Common myeloid progenitor, CD34-positive (primary cell): Measurements from ENCODE around the gene CSH2.
A peak's percentile ranks its signal among the peaks of the same experiment; 100 is the strongest.
"Not testable (repeated sequence)": the region's sequence is repeated elsewhere in the genome, so short reads cannot be mapped to it uniquely, and the experiment has no call there.

ENCODE experiments used
- CTCF ChIA-PET: fragments of 350-600 bp; sonication (Branson Sonifier 250); formaldehyde crosslinking; loops from one replicate; lab custom pipeline; 2021; ENCODE audit warnings: antibody characterized with exemption; lab: Charles Lee
- POLR2A ChIA-PET: fragments of 350-600 bp; sonication (Branson Sonifier 250); formaldehyde crosslinking; loops from one replicate; lab custom pipeline; 2021; ENCODE audit warnings: antibody characterized with exemption; lab: Charles Lee
- DNase-seq, 3 donors: peaks; one replicate each; pipeline versions ENCODE4 v3.0.0 to v3.0.0-alpha.2; 2013
- H3K27ac ChIP-seq, 2 experiments: 1 replicate in 1 of 2; 2 replicates in 1 of 2; pipeline ENCODE4 v1.7.0; 2013; ENCODE audit warnings: inconsistent platforms in 2 of 2, low read length in 2 of 2, mild to moderate bottlenecking in 2 of 2, low read depth in 1 of 2, moderate library complexity in 1 of 2; ENCODE audit not compliant: severe bottlenecking in 2 of 2, insufficient read depth in 1 of 2, poor library complexity in 1 of 2
- H3K27me3 ChIP-seq, 5 experiments: replicated peaks in 2 of 5; 1 replicate in 3 of 5; 2 replicates in 2 of 5; pipeline versions ENCODE4 v1.6.1 to v1.7.0; 2013; ENCODE audit warnings: low read length in 4 of 5, mild to moderate bottlenecking in 2 of 5, moderate library complexity in 2 of 5, inconsistent platforms in 1 of 5; ENCODE audit not compliant: insufficient read depth in 5 of 5, control insufficient read depth in 4 of 5
- H3K36me3 ChIP-seq, 4 experiments: 1 replicate in 2 of 4; 2 replicates in 2 of 4; pipeline versions ENCODE4 v1.6.1 to v1.7.0; 2013; ENCODE audit warnings: low read length in 3 of 4, control low read depth in 1 of 4, mild to moderate bottlenecking in 1 of 4; ENCODE audit not compliant: control insufficient read depth in 4 of 4, insufficient read depth in 4 of 4
- H3K4me1 ChIP-seq, 4 experiments: 1 replicate in 3 of 4; 2 replicates in 1 of 4; pipeline versions ENCODE4 v1.6.1 to v1.7.1; 2013; ENCODE audit warnings: low read length in 3 of 4, mild to moderate bottlenecking in 3 of 4, control low read depth in 1 of 4, inconsistent platforms in 1 of 4, moderate library complexity in 1 of 4; ENCODE audit not compliant: control insufficient read depth in 4 of 4, insufficient read depth in 4 of 4; ENCODE audit errors: control extremely low read depth in 1 of 4
- H3K4me3 ChIP-seq, 7 experiments: 1 replicate in 4 of 7; 2 replicates in 3 of 7; pipeline versions ENCODE4 v1.5.1 to v1.7.0; 2013; ENCODE audit warnings: mild to moderate bottlenecking in 7 of 7, low read length in 6 of 7, moderate library complexity in 6 of 7, inconsistent platforms in 2 of 7, low read depth in 2 of 7, control low read depth in 1 of 7; ENCODE audit not compliant: insufficient read depth in 4 of 7, control insufficient read depth in 1 of 7; ENCODE audit errors: extremely low read depth in 1 of 7
- H3K9me3 ChIP-seq, 5 experiments: 1 replicate in 4 of 5; 2 replicates in 1 of 5; pipeline versions ENCODE4 v1.6.1 to v1.7.1; 2013; ENCODE audit warnings: low read length in 4 of 5, mild to moderate bottlenecking in 2 of 5, inconsistent platforms in 1 of 5, low read depth in 1 of 5, moderate library complexity in 1 of 5; ENCODE audit not compliant: control insufficient read depth in 4 of 5, insufficient read depth in 2 of 5; ENCODE audit errors: control extremely low read depth in 1 of 5
- WGBS: methylation state at CpG from one replicate; pipeline ENCODE4 v1.1.5; 2013; ENCODE audit not compliant: insufficient coverage; 5-methylcytosine and 5-hydroxymethylcytosine counted together

CSH2 gene

GRCh38 chr17:63856425-63856824 lies 17.1 kb downstream of the CSH2 start:
- POLR2A ChIA-PET, H3K4me3 ChIP-seq, H3K9me3 ChIP-seq, H3K36me3 ChIP-seq, H3K27me3 ChIP-seq, DNase-seq, H3K27ac ChIP-seq, H3K4me1 ChIP-seq: not testable (repeated sequence)
- 92% methylated on average over 2 of the region's 8 CpGs for WGBS
- CTCF ChIA-PET: interaction anchor here (1.4 to 4.0 kb wide), 3 partner anchors 9 to 13 kb away, joined by 3 to 19 read pairs (median 8); no protein-coding TSS in a partner anchor

- ChIA-PET CTCF (interaction anchor here (1.1 to 4.0 kb wide), 4 partner anchors 11 to 13 kb away, joined by 4 to 19 read pairs (median 4); partner anchors contain the start of gene SMARCD2), POLR2A (no interaction called here)
- no peak overlapping the region for H3K27ac ChIP-seq
- WGBS: 95% methylated on average over 8 of the region's 8 CpGs
- no peak for DNase-seq
- H3K9me3 ChIP-seq: no peaks in the 10 kb centered on the region
- H3K4me3 ChIP-seq: no peak overlapping the region
- no peaks in the 10 kb centered on the region for H3K36me3 ChIP-seq
- no peaks in the 10 kb centered on the region for H3K4me1 ChIP-seq
- no peaks in the 10 kb centered on the region for H3K27me3 ChIP-seq
These were observed 18.3 kb downstream of the CSH2 start for GRCh38 chr17:63855185-63855584.

GRCh38 chr17:63854709-63855108 lies 18.8 kb downstream of the CSH2 start:
- 100% methylated on average over 4 of the region's 5 CpGs for WGBS
- H3K4me3 ChIP-seq: no peak overlapping the region
- H3K27ac ChIP-seq: no peak overlapping the region
- POLR2A ChIA-PET: no interaction called here
- H3K36me3 ChIP-seq: no peaks in the 10 kb centered on the region
- no peak for DNase-seq
- H3K27me3 ChIP-seq: no peaks in the 10 kb centered on the region
- no peaks in the 10 kb centered on the region for H3K4me1 ChIP-seq
- CTCF ChIA-PET: interaction anchor here (1.1 to 4.0 kb wide), 4 partner anchors 10 to 13 kb away, joined by 4 to 19 read pairs (median 4); partner anchors contain the start of gene SMARCD2
- no peaks in the 10 kb centered on the region for H3K9me3 ChIP-seq

- H3K4me3 ChIP-seq: no peak overlapping the region
- DNase-seq: no peak
- no peaks in the 10 kb centered on the region for H3K9me3 ChIP-seq
- CTCF ChIA-PET: interaction anchor here (0.7 to 4.0 kb wide), 2 partner anchors 13 to 30 kb away, joined by 3 to 19 read pairs; no protein-coding TSS in a partner anchor
- no peaks in the 10 kb centered on the region for H3K27me3 ChIP-seq
- H3K4me1 ChIP-seq: peaks cover 0 to 4% (median 1%) of the 10 kb centered on the region in 4 experiments
- POLR2A ChIA-PET: no interaction called here
- no peak overlapping the region for H3K27ac ChIP-seq
- WGBS: no CpG with 5 or more reads among the region's 2 CpGs
- no peaks in the 10 kb centered on the region for H3K36me3 ChIP-seq
These were observed 20.2 kb downstream of the CSH2 start for GRCh38 chr17:63853260-63853659.

- CTCF ChIA-PET: interaction anchor here (4.7 kb wide), 1 partner anchor 9 kb away, joined by 36 read pairs; no protein-coding TSS in a partner anchor
- POLR2A ChIA-PET: no interaction called here
- H3K4me1 ChIP-seq: peaks cover 0 to 4% (median 1%) of the 10 kb centered on the region in 4 experiments
- no peaks in the 10 kb centered on the region for H3K27me3 ChIP-seq
- H3K36me3 ChIP-seq: no peaks in the 10 kb centered on the region
- no peak for DNase-seq
- H3K9me3 ChIP-seq: no peaks in the 10 kb centered on the region
- H3K4me3 ChIP-seq: no peak overlapping the region
- peak overlapping the region in 1 of 2 experiments; percentile 5 for H3K27ac ChIP-seq
- WGBS: 88% methylated on average over 4 of the region's 9 CpGs
These were observed 23.1 kb downstream of the CSH2 start for GRCh38 chr17:63850401-63850800.

GRCh38 chr17:63848834-63849689 lies 24.4 kb downstream of the CSH2 start:
- ChIA-PET POLR2A (interaction anchor here (1.3 kb wide), 1 partner anchor 45 kb away, joined by 3 read pairs; no protein-coding TSS in a partner anchor), CTCF (interaction anchor here (0.7 to 4.7 kb wide), 14 partner anchors 8 to 43 kb away, joined by 3 to 36 read pairs (median 4); no protein-coding TSS in a partner anchor)
- 19% methylated on average over 77 of the region's 82 CpGs for WGBS
- Histone ChIP-seq H3K4me3 (peak overlapping the region in 5 of 7 experiments; percentile 39 to 70 (median 54)), H3K9me3 (no peaks in the 10 kb centered on the region), H3K36me3 (no peaks in the 10 kb centered on the region), H3K4me1 (peaks cover 3 to 9% (median 6%) of the 10 kb centered on the region in 4 experiments), H3K27ac (peak overlapping the region; percentile 83 to 93), H3K27me3 (no peaks in the 10 kb centered on the region)
- DNase-seq: peak; percentile 96 to 97 (median 97)
